Measurements from ENCODE around the gene GLIPR2. TPM values are rescaled to one million over a fixed set of nuclear protein-coding genes. Genes with fewer than 3 reads are reported as not detected.
"Not testable (repeated sequence)": the region's sequence is repeated elsewhere in the genome, so short reads cannot be mapped to it uniquely, and the experiment has no call there.

Gene GLIPR2
- total and polyA plus RNA-seq, 4 donors, result 17.4 to 112 (median 75.8) TPM

DNA sequence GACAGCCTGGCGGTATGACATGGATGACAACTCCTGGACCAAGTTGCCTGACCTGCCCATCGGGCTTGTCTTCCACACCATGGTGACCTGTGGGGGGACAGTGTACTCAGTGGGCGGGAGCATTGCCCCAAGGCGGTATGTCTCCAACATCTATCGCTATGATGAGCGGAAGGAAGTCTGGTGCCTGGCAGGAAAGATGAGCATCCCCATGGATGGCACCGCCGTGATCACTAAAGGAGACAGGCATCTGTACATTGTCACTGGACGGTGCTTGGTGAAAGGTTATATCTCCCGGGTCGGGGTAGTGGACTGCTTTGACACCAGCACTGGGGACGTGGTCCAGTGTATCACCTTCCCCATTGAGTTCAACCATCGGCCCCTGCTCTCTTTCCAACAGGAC lies 34.0 kb downstream of the GLIPR2 start:
- DNase-seq (no peak), ATAC-seq (ENCODE audit: insufficient read depth, low FRiP score) (no peak)
- no peak overlapping the region for H3K4me3 ChIP-seq
- WGBS, 2 donors, result 95 to 98% methylated on average over 13 of the region's 13 CpGs
- H3K9me3 ChIP-seq (ENCODE audit: control insufficient read depth in 4 of 4, insufficient read depth in 3 of 4, low read length in 3 of 4), result no peaks in the 10 kb centered on the region
- no peaks in the 10 kb centered on the region for H3K36me3 ChIP-seq (ENCODE audit: control insufficient read depth in 4 of 4, insufficient read depth in 4 of 4, low read length in 4 of 4)
- no peak overlapping the region for H3K27ac ChIP-seq (ENCODE audit: low read depth in 1 of 2, low read length in 1 of 2)
- no peaks in the 10 kb centered on the region for H3K27me3 ChIP-seq (ENCODE audit: control insufficient read depth in 3 of 3, insufficient read depth in 3 of 3, low read length in 2 of 3)
- no peak overlapping the region for H3K9ac ChIP-seq (ENCODE audit: insufficient read depth in 1 of 2, low read length in 2 of 2)
- TF ChIP-seq, protein P1, sequence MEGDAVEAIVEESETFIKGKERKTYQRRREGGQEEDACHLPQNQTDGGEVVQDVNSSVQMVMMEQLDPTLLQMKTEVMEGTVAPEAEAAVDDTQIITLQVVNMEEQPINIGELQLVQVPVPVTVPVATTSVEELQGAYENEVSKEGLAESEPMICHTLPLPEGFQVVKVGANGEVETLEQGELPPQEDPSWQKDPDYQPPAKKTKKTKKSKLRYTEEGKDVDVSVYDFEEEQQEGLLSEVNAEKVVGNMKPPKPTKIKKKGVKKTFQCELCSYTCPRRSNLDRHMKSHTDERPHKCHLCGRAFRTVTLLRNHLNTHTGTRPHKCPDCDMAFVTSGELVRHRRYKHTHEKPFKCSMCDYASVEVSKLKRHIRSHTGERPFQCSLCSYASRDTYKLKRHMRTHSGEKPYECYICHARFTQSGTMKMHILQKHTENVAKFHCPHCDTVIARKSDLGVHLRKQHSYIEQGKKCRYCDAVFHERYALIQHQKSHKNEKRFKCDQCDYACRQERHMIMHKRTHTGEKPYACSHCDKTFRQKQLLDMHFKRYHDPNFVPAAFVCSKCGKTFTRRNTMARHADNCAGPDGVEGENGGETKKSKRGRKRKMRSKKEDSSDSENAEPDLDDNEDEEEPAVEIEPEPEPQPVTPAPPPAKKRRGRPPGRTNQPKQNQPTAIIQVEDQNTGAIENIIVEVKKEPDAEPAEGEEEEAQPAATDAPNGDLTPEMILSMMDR (IDR thresholded peaks at IDR 0.05; ENCODE audit: control extremely low read depth, extremely low read depth), result no peak
- H3K4me1 ChIP-seq (ENCODE audit: control insufficient read depth in 5 of 5, insufficient read depth in 5 of 5, low read length in 5 of 5), result no peaks in the 10 kb centered on the region

- Histone ChIP-seq H3K9me3 (ENCODE audit: control insufficient read depth in 4 of 4, insufficient read depth in 3 of 4, low read length in 3 of 4) (no peaks in the 10 kb centered on the region), H3K27ac (ENCODE audit: low read depth in 1 of 2, low read length in 1 of 2) (no peak overlapping the region), H3K9ac (ENCODE audit: insufficient read depth in 1 of 2, low read length in 2 of 2) (no peak overlapping the region), H3K4me3 (no peak overlapping the region), H3K27me3 (ENCODE audit: control insufficient read depth in 3 of 3, insufficient read depth in 3 of 3, low read length in 2 of 3) (no peaks in the 10 kb centered on the region), H3K36me3 (ENCODE audit: control insufficient read depth in 4 of 4, insufficient read depth in 4 of 4, low read length in 4 of 4) (no peaks in the 10 kb centered on the region), H3K4me1 (ENCODE audit: control insufficient read depth in 5 of 5, insufficient read depth in 5 of 5, low read length in 5 of 5) (no peaks in the 10 kb centered on the region)
- DNase-seq, result no peak
- 91 to 94% methylated on average over 2 of the region's 2 CpGs for WGBS, 2 donors
- TF ChIP-seq, protein P1 (IDR thresholded peaks at IDR 0.05; ENCODE audit: control extremely low read depth, extremely low read depth), result no peak
- no peak for ATAC-seq (ENCODE audit: insufficient read depth, low FRiP score)
Measured at GRCh38 chr9:36173861-36174260, 37.3 kb downstream of the GLIPR2 start.

GRCh38 chr9:36174271-36174670 lies 37.7 kb downstream of the GLIPR2 start:
- Histone ChIP-seq H3K9ac (ENCODE audit: insufficient read depth in 1 of 2, low read length in 2 of 2) (no peak overlapping the region), H3K9me3 (ENCODE audit: control insufficient read depth in 4 of 4, insufficient read depth in 3 of 4, low read length in 3 of 4) (no peaks in the 10 kb centered on the region), H3K27ac (ENCODE audit: low read depth in 1 of 2, low read length in 1 of 2) (no peak overlapping the region), H3K27me3 (ENCODE audit: control insufficient read depth in 3 of 3, insufficient read depth in 3 of 3, low read length in 2 of 3) (no peaks in the 10 kb centered on the region), H3K36me3 (ENCODE audit: control insufficient read depth in 4 of 4, insufficient read depth in 4 of 4, low read length in 4 of 4) (no peaks in the 10 kb centered on the region), H3K4me1 (ENCODE audit: control insufficient read depth in 5 of 5, insufficient read depth in 5 of 5, low read length in 5 of 5) (no peaks in the 10 kb centered on the region), H3K4me3 (no peak overlapping the region)
- 82 to 87% methylated on average over 7 of the region's 7 CpGs for WGBS, 2 donors
- TF ChIP-seq, protein P1 (IDR thresholded peaks at IDR 0.05; ENCODE audit: control extremely low read depth, extremely low read depth), result no peak
- ATAC-seq (ENCODE audit: insufficient read depth, low FRiP score) (no peak), DNase-seq (no peak)

DNA sequence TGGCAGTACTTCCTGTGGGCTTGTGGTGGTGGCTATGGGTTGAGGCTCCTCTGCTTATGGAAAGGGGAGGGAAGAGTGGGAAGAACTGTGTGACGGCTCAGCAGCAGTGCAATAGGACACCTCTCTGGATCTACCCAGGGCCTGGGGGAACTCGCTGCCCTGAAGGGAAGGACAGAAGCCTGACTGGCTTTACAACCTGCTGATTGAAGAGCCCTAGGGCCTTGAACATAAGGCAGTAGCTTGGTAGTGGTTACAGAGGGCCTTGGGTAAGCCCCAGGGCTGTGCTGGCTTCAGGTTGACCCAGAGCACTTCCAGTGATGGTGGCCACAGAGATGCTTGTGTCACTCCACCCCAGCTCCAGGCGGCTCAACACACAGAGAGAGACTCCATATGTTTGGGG lies 38.2 kb downstream of the GLIPR2 start:
- H3K27me3 ChIP-seq (ENCODE audit: control insufficient read depth in 3 of 3, insufficient read depth in 3 of 3, low read length in 2 of 3), result no peaks in the 10 kb centered on the region
- H3K4me3 ChIP-seq, result no peak overlapping the region
- ATAC-seq (ENCODE audit: insufficient read depth, low FRiP score), result no peak
- no peaks in the 10 kb centered on the region for H3K4me1 ChIP-seq (ENCODE audit: control insufficient read depth in 5 of 5, insufficient read depth in 5 of 5, low read length in 5 of 5)
- TF ChIP-seq, protein P1 (IDR thresholded peaks at IDR 0.05; ENCODE audit: control extremely low read depth, extremely low read depth), result no peak
- H3K9ac ChIP-seq (ENCODE audit: insufficient read depth in 1 of 2, low read length in 2 of 2), result no peak overlapping the region
- no peaks in the 10 kb centered on the region for H3K9me3 ChIP-seq (ENCODE audit: control insufficient read depth in 4 of 4, insufficient read depth in 3 of 4, low read length in 3 of 4)
- 86 to 91% methylated on average over 3 of the region's 3 CpGs for whole genome bisulfite sequencing, 2 donors
- no peaks in the 10 kb centered on the region for H3K36me3 ChIP-seq (ENCODE audit: control insufficient read depth in 4 of 4, insufficient read depth in 4 of 4, low read length in 4 of 4)
- DNase-seq, result no peak
- H3K27ac ChIP-seq (ENCODE audit: low read depth in 1 of 2, low read length in 1 of 2), result no peak overlapping the region

- not testable (repeated sequence) for H3K36me3 ChIP-seq (ENCODE audit: control insufficient read depth in 4 of 4, insufficient read depth in 4 of 4, low read length in 4 of 4); H3K9ac ChIP-seq (ENCODE audit: insufficient read depth in 1 of 2, low read length in 2 of 2); H3K27ac ChIP-seq (ENCODE audit: low read depth in 1 of 2, low read length in 1 of 2); H3K4me3 ChIP-seq; H3K4me1 ChIP-seq (ENCODE audit: control insufficient read depth in 5 of 5, insufficient read depth in 5 of 5, low read length in 5 of 5); H3K27me3 ChIP-seq (ENCODE audit: control insufficient read depth in 3 of 3, insufficient read depth in 3 of 3, low read length in 2 of 3); DNase-seq; H3K9me3 ChIP-seq (ENCODE audit: control insufficient read depth in 4 of 4, insufficient read depth in 3 of 4, low read length in 3 of 4); ATAC-seq (ENCODE audit: insufficient read depth, low FRiP score)
- WGBS, 2 donors, result 87 to 94% methylated on average over 3 of the region's 3 CpGs
Measured at GRCh38 chr9:36175209-36175608, 38.7 kb downstream of the GLIPR2 start.

GRCh38 chr9:36176496-36176895 lies 40.0 kb downstream of the GLIPR2 start:
- not testable (repeated sequence) for H3K27ac ChIP-seq (ENCODE audit: low read depth in 1 of 2, low read length in 1 of 2); H3K36me3 ChIP-seq (ENCODE audit: control insufficient read depth in 4 of 4, insufficient read depth in 4 of 4, low read length in 4 of 4); ATAC-seq (ENCODE audit: insufficient read depth, low FRiP score); H3K9ac ChIP-seq (ENCODE audit: insufficient read depth in 1 of 2, low read length in 2 of 2); H3K4me1 ChIP-seq (ENCODE audit: control insufficient read depth in 5 of 5, insufficient read depth in 5 of 5, low read length in 5 of 5); DNase-seq; H3K9me3 ChIP-seq (ENCODE audit: control insufficient read depth in 4 of 4, insufficient read depth in 3 of 4, low read length in 3 of 4); H3K27me3 ChIP-seq (ENCODE audit: control insufficient read depth in 3 of 3, insufficient read depth in 3 of 3, low read length in 2 of 3); H3K4me3 ChIP-seq
- 95 to 97% methylated on average over 10 of the region's 10 CpGs for WGBS, 2 donors
